SK-N-SH (cell line): ENCODE measurements around the gene CALR3. TPM values are rescaled to one million over a fixed set of nuclear protein-coding genes. Genes with fewer than 3 reads are reported as not detected.

Experiments
- CTCF ChIA-PET: fragments of 300-600, 350-600 bp; formaldehyde crosslinking; extraction: SDS; loops from one replicate; lab custom pipeline; 2021; lab: Yijun Ruan, JAX
- POLR2A ChIA-PET: fragments of 350-600 bp; sonication (Branson Sonifier 250); formaldehyde crosslinking; extraction: SDS; loops from one replicate; lab custom pipeline; 2020; ENCODE audit warnings: antibody characterized with exemption, inconsistent platforms; lab: Yijun Ruan, JAX
- DNase-seq: peaks from one replicate; pipeline ENCODE4 v3.0.0; 2012
- H2AFZ ChIP-seq: fragments of 200-600 bp; sonication (generic); 2 replicates; pipeline ENCODE4 v1.8.1; 2016; ENCODE audit warnings: antibody characterized with exemption, mild to moderate bottlenecking, low read depth
- H3F3A ChIP-seq: fragments of 200-600 bp; sonication (generic); replicated peaks from 2 replicates; pipeline ENCODE3; 2016; ENCODE audit warnings: antibody characterized with exemption, mild to moderate bottlenecking; ENCODE audit not compliant: insufficient read depth
- H3K27ac ChIP-seq, 2 experiments: fragments of 200-500 bp in 1 of 2; fragments of 200-600 bp in 1 of 2; sonication (Bioruptor generic) in 1 of 2; sonication (generic), shearing (Covaris generic) in 1 of 2; 2 replicates each; pipeline versions ENCODE4 v1.5.1 to v1.6.1; 2014 to 2016; ENCODE audit warnings: low read depth in 2 of 2, inconsistent platforms in 1 of 2, low read length in 1 of 2, mild to moderate bottlenecking in 1 of 2, mixed read lengths in 1 of 2
- H3K27me3 ChIP-seq: fragments of 200-600 bp; sonication (generic), shearing (Covaris generic); 2 replicates; pipeline ENCODE4 v1.6.1; 2016; ENCODE audit warnings: mixed run types; ENCODE audit not compliant: insufficient read depth
- H3K36me3 ChIP-seq, 2 experiments: fragments of 200-500 bp in 1 of 2; fragments of 200-600 bp in 1 of 2; sonication (Bioruptor generic) in 1 of 2; sonication (generic) in 1 of 2; replicated peaks in 1 of 2; 2 replicates each; pipeline versions ENCODE3 to v1.5.1; 2014 to 2016; ENCODE audit warnings: low read length in 1 of 2, mild to moderate bottlenecking in 1 of 2; ENCODE audit not compliant: insufficient read depth in 2 of 2, control insufficient read depth in 1 of 2
- H3K4me1 ChIP-seq, 2 experiments: fragments of 200-500 bp in 1 of 2; fragments of 200-600 bp in 1 of 2; sonication (Bioruptor generic) in 1 of 2; sonication (generic), shearing (Covaris generic) in 1 of 2; 2 replicates each; pipeline versions ENCODE4 v1.5.1 to v1.6.1; 2014 to 2016; ENCODE audit warnings: low read depth in 1 of 2, low read length in 1 of 2, mixed run types in 1 of 2; ENCODE audit not compliant: insufficient read depth in 2 of 2, control insufficient read depth in 1 of 2
- H3K4me2 ChIP-seq: fragments of 200-600 bp; sonication (generic), shearing (Covaris generic); 2 replicates; pipeline ENCODE4 v1.6.1; 2017; ENCODE audit warnings: mixed run types
- H3K4me3 ChIP-seq, 2 experiments: fragments of 200-500 bp in 1 of 2; fragments of 200-600 bp in 1 of 2; sonication (Bioruptor generic) in 1 of 2; sonication (generic), shearing (Covaris generic) in 1 of 2; 2 replicates each; pipeline versions ENCODE4 v1.5.1 to v1.8.1; 2014 to 2016; ENCODE audit warnings: low read depth in 2 of 2, inconsistent platforms in 1 of 2, low read length in 1 of 2, mild to moderate bottlenecking in 1 of 2, mixed read lengths in 1 of 2, moderate library complexity in 1 of 2
- H3K79me2 ChIP-seq: fragments of 200-600 bp; sonication (generic); 2 replicates; pipeline ENCODE4 v1.8.1; 2017; ENCODE audit warnings: mild to moderate bottlenecking; ENCODE audit not compliant: insufficient read depth
- H3K9ac ChIP-seq: fragments of 200-600 bp; sonication (generic); 2 replicates; pipeline ENCODE4 v1.6.1; 2017; ENCODE audit warnings: mixed run types
- H3K9me2 ChIP-seq: fragments of 200-600 bp; sonication (generic); 2 replicates; pipeline ENCODE4 v1.6.1; 2017; ENCODE audit warnings: mixed run types
- H3K9me3 ChIP-seq: fragments of 200-600 bp; sonication (generic); 2 replicates; pipeline ENCODE4 v1.6.1; 2017; ENCODE audit warnings: mixed run types, mild to moderate bottlenecking, moderate library complexity
- H4K20me1 ChIP-seq: fragments of 200-600 bp; sonication (generic); 2 replicates; pipeline ENCODE4 v1.6.1; 2017; ENCODE audit warnings: mild to moderate bottlenecking, mixed run types; ENCODE audit not compliant: insufficient read depth
- CHD2 ChIP-seq: fragments of 150-350 bp; IDR thresholded peaks from 2 replicates; pipeline ENCODE4 v1.6.1; 2018; ENCODE audit warnings: low read length; ENCODE audit not compliant: partially characterized antibody
- FOXJ3 ChIP-seq: sonication (generic); formaldehyde crosslinking; IDR thresholded peaks from 2 replicates; pipeline ENCODE4 v1.5.1; 2020; ENCODE audit warnings: mild to moderate bottlenecking, missing genetic modification reagents
- FOXM1 ChIP-seq: IDR thresholded peaks from 2 replicates; pipeline ENCODE4 v1.4.0; 2012; ENCODE audit warnings: low read depth, mild to moderate bottlenecking
- GATA2 ChIP-seq: sonication (generic); formaldehyde crosslinking; IDR thresholded peaks from 2 replicates; pipeline ENCODE4 v1.5.0; 2020; ENCODE audit warnings: mild to moderate bottlenecking, missing genetic modification reagents
- MEF2A ChIP-seq: IDR thresholded peaks from 2 replicates; pipeline ENCODE4 v1.4.0; 2012; ENCODE audit warnings: low read depth, borderline replicate concordance
- MXI1 ChIP-seq: IDR thresholded peaks from 2 replicates; pipeline ENCODE4 v1.6.1; 2012; ENCODE audit warnings: mild to moderate bottlenecking, low read depth, low read length, improper control_type of control experiment
- POLR2AphosphoS5 ChIP-seq: IDR thresholded peaks from 2 replicates; pipeline ENCODE4 v1.6.1; 2012; ENCODE audit warnings: low read depth, low read length
- SIN3A ChIP-seq: IDR thresholded peaks from 2 replicates; pipeline ENCODE4 v1.6.1; 2012; ENCODE audit warnings: low read depth, mild to moderate bottlenecking, low read length, moderate library complexity, borderline replicate concordance
- TCF12 ChIP-seq: IDR thresholded peaks from 2 replicates; pipeline ENCODE4 v1.4.0; 2012
- TEAD4 ChIP-seq: IDR thresholded peaks from 2 replicates; pipeline ENCODE4 v1.4.0; 2012; ENCODE audit warnings: mild to moderate bottlenecking, borderline replicate concordance; ENCODE audit not compliant: insufficient read depth
- YY1 ChIP-seq: IDR thresholded peaks from 2 replicates; pipeline ENCODE4 v1.4.0; 2012; ENCODE audit warnings: low read depth, mild to moderate bottlenecking
- WGBS: methylation state at CpG from one replicate; pipeline ENCODE4 v1.1.6; 2017; ENCODE audit warnings: low lambda C conversion rate; 5-methylcytosine and 5-hydroxymethylcytosine counted together
- polyA plus RNA-seq, 3 experiments: library from polyadenylated mRNA; depleted of rRNA; stranded (reverse); fragments of >200 nt; gene quantifications; 2 replicates each; pipeline ENCODE4 v1.2.3, GENCODE V29; 2012
- TF ChIP-seq, protein P1 (sequence below): IDR thresholded peaks from 2 replicates; pipeline ENCODE4 v1.4.0; 2012; ENCODE audit warnings: low read depth, borderline replicate concordance
- TF ChIP-seq, protein P2 (sequence below): IDR thresholded peaks from 2 replicates; pipeline ENCODE4; 2012
- TF ChIP-seq, protein P3 (sequence below): IDR thresholded peaks from 2 replicates; pipeline ENCODE4 v1.4.0; 2012; ENCODE audit warnings: low read depth, borderline replicate concordance
- TF ChIP-seq, protein P4 (sequence below): IDR thresholded peaks from 2 replicates; pipeline ENCODE4 v1.6.1; 2012; ENCODE audit warnings: mild to moderate bottlenecking, low read depth, low read length, moderate library complexity
- TF ChIP-seq, protein P5 (sequence below): fragments of 150-350 bp; IDR thresholded peaks from 2 replicates; pipeline ENCODE4 v1.6.1; 2016; ENCODE audit warnings: mild to moderate bottlenecking, low read depth, low read length
- TF ChIP-seq, protein P6 (sequence below): fragments of 200-600 bp; sonication (generic); IDR thresholded peaks from 2 replicates; pipeline ENCODE4 v1.6.1; 2017; ENCODE audit warnings: antibody characterized with exemption, mild to moderate bottlenecking, moderate library complexity

Gene CALR3
- polyA plus RNA-seq, 1 of the 3 experiments (the other 2 are of a cell fraction): not detected

DNA sequence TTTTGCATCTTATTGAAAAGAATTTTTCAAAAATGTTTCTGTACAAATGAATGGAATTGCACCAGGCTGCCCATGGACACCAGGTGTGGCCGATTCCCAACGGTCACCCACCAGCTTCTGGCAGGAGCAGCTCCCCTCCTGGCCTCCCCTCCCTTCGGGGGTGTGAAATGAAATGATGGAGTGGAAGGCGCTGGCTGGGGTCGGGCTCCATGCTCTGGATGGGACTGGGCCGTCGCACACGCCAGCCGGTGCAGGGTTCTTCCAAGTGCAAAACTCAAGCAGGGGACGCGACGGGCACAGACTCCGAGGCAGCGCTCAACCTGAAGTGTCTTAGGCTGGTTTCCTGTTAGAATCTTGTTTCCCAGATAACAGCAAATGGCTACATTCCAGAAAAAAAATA, 22.1 kb upstream of the CALR3 start:
- TF ChIP-seq SIN3A (no peak), POLR2AphosphoS5 (no peak), MEF2A (no peak), MXI1 (no peak), FOXM1 (no peak), FOXJ3 (CRISPR knock-in tag) (no peak), GATA2 (CRISPR knock-in tag) (no peak), TCF12 (no peak), CHD2 (no peak), YY1 (no peak), TEAD4 (no peak)
- TF ChIP-seq, protein P1, sequence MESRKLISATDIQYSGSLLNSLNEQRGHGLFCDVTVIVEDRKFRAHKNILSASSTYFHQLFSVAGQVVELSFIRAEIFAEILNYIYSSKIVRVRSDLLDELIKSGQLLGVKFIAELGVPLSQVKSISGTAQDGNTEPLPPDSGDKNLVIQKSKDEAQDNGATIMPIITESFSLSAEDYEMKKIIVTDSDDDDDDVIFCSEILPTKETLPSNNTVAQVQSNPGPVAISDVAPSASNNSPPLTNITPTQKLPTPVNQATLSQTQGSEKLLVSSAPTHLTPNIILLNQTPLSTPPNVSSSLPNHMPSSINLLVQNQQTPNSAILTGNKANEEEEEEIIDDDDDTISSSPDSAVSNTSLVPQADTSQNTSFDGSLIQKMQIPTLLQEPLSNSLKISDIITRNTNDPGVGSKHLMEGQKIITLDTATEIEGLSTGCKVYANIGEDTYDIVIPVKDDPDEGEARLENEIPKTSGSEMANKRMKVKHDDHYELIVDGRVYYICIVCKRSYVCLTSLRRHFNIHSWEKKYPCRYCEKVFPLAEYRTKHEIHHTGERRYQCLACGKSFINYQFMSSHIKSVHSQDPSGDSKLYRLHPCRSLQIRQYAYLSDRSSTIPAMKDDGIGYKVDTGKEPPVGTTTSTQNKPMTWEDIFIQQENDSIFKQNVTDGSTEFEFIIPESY: no peak
- TF ChIP-seq, protein P2, sequence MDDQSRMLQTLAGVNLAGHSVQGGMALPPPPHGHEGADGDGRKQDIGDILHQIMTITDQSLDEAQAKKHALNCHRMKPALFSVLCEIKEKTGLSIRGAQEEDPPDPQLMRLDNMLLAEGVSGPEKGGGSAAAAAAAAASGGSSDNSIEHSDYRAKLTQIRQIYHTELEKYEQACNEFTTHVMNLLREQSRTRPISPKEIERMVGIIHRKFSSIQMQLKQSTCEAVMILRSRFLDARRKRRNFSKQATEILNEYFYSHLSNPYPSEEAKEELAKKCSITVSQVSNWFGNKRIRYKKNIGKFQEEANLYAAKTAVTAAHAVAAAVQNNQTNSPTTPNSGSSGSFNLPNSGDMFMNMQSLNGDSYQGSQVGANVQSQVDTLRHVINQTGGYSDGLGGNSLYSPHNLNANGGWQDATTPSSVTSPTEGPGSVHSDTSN: no peak
- TF ChIP-seq, protein P3, sequence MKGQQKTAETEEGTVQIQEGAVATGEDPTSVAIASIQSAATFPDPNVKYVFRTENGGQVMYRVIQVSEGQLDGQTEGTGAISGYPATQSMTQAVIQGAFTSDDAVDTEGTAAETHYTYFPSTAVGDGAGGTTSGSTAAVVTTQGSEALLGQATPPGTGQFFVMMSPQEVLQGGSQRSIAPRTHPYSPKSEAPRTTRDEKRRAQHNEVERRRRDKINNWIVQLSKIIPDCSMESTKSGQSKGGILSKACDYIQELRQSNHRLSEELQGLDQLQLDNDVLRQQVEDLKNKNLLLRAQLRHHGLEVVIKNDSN: no peak
- TF ChIP-seq, protein P4, sequence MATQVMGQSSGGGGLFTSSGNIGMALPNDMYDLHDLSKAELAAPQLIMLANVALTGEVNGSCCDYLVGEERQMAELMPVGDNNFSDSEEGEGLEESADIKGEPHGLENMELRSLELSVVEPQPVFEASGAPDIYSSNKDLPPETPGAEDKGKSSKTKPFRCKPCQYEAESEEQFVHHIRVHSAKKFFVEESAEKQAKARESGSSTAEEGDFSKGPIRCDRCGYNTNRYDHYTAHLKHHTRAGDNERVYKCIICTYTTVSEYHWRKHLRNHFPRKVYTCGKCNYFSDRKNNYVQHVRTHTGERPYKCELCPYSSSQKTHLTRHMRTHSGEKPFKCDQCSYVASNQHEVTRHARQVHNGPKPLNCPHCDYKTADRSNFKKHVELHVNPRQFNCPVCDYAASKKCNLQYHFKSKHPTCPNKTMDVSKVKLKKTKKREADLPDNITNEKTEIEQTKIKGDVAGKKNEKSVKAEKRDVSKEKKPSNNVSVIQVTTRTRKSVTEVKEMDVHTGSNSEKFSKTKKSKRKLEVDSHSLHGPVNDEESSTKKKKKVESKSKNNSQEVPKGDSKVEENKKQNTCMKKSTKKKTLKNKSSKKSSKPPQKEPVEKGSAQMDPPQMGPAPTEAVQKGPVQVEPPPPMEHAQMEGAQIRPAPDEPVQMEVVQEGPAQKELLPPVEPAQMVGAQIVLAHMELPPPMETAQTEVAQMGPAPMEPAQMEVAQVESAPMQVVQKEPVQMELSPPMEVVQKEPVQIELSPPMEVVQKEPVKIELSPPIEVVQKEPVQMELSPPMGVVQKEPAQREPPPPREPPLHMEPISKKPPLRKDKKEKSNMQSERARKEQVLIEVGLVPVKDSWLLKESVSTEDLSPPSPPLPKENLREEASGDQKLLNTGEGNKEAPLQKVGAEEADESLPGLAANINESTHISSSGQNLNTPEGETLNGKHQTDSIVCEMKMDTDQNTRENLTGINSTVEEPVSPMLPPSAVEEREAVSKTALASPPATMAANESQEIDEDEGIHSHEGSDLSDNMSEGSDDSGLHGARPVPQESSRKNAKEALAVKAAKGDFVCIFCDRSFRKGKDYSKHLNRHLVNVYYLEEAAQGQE: no peak
- TF ChIP-seq, protein P5, sequence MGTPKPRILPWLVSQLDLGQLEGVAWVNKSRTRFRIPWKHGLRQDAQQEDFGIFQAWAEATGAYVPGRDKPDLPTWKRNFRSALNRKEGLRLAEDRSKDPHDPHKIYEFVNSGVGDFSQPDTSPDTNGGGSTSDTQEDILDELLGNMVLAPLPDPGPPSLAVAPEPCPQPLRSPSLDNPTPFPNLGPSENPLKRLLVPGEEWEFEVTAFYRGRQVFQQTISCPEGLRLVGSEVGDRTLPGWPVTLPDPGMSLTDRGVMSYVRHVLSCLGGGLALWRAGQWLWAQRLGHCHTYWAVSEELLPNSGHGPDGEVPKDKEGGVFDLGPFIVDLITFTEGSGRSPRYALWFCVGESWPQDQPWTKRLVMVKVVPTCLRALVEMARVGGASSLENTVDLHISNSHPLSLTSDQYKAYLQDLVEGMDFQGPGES: no peak
- TF ChIP-seq, protein P6, sequence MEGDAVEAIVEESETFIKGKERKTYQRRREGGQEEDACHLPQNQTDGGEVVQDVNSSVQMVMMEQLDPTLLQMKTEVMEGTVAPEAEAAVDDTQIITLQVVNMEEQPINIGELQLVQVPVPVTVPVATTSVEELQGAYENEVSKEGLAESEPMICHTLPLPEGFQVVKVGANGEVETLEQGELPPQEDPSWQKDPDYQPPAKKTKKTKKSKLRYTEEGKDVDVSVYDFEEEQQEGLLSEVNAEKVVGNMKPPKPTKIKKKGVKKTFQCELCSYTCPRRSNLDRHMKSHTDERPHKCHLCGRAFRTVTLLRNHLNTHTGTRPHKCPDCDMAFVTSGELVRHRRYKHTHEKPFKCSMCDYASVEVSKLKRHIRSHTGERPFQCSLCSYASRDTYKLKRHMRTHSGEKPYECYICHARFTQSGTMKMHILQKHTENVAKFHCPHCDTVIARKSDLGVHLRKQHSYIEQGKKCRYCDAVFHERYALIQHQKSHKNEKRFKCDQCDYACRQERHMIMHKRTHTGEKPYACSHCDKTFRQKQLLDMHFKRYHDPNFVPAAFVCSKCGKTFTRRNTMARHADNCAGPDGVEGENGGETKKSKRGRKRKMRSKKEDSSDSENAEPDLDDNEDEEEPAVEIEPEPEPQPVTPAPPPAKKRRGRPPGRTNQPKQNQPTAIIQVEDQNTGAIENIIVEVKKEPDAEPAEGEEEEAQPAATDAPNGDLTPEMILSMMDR: no peak
- Histone ChIP-seq H3K27me3 (no peaks in the 10 kb centered on the region), H3K9ac (no peak overlapping the region), H3F3A (peaks cover 6% of the 10 kb centered on the region), H3K27ac (no peak overlapping the region), H3K4me3 (no peak overlapping the region), H3K9me3 (no peaks in the 10 kb centered on the region), H3K4me1 (no peaks in the 10 kb centered on the region), H3K4me2 (no peak overlapping the region), H3K9me2 (no peaks in the 10 kb centered on the region), H2AFZ (no peak overlapping the region), H3K79me2 (no peaks in the 10 kb centered on the region), H4K20me1 (0 out of 2 replicates have a peak, but pooled peaks cover 8% of the 10 kb centered on the region), H3K36me3 (peaks cover 23 to 65% of the 10 kb centered on the region in 2 experiments)
- ChIA-PET POLR2A (interaction anchor here (0.6 to 1.8 kb wide), 2 partner anchors 17 to 35 kb away, joined by 3 to 5 read pairs; no protein-coding TSS in a partner anchor), CTCF (interaction anchor here (2.1 to 2.2 kb wide), 2 partner anchors 9 to 76 kb away, joined by 6 to 12 read pairs; no protein-coding TSS in a partner anchor)
- no peak for DNase-seq
- 88% methylated on average over 14 of the region's 14 CpGs for WGBS
